ENCODE data around the gene DAZ3. TPM values are rescaled to one million over a fixed set of nuclear protein-coding genes. Genes with fewer than 3 reads are reported as not detected.
"Not testable (repeated sequence)": the region's sequence is repeated elsewhere in the genome, so short reads cannot be mapped to it uniquely, and the experiment has no call there.

The DAZ3 gene, protein sequence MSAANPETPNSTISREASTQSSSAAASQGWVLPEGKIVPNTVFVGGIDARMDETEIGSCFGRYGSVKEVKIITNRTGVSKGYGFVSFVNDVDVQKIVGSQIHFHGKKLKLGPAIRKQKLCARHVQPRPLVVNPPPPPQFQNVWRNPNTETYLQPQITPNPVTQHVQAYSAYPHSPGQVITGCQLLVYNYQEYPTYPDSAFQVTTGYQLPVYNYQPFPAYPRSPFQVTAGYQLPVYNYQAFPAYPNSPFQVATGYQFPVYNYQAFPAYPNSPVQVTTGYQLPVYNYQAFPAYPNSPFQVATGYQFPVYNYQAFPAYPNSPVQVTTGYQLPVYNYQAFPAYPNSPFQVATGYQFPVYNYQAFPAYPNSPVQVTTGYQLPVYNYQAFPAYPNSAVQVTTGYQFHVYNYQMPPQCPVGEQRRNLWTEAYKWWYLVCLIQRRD
- total RNA-seq (2014; rRNA removed) (not detected in 2 replicates), Bru-seq, nascent RNA (not detected), BruChase-seq, experiment 1, labeled RNA remaining after a 6-hour chase (not detected), BruChase-seq, experiment 2, labeled RNA remaining after a 2-hour chase (not detected)
- long read RNA-seq, result 0 reads

DNA sequence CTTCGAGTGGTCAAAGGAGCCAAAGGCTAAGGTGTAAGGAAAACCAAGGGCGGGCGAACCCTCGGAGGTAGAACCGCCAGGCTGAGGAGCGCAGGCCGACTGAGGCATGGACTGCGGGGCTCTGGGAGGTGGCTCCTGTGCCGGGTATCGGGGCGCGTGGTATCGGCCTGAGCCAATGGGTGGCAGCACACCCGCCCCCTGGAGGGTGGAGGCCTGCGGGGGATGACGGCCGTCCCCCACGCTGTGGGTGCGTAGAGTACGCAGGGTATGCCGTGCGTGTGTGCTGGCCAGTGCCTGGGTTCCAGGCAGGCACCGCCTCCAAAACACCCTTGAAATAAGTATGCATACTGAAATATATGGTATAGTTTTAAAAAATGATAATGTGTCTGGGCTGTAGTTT lies at the start of gene DAZ3:
DAZ3 (minus strand) TSS at position 101 of the 400 bp plus-strand sequence. CDS start 208 bp downstream, outside the sequence.
- H3K27ac ChIP-seq (ENCODE audit: low read length); DNase-seq; H3K9me3 ChIP-seq (ENCODE audit: low read length); POLR2A ChIA-PET (ENCODE audit: unreplicated experiment); H4K20me1 ChIP-seq (ENCODE audit: low read length); H3K4me2 ChIP-seq (ENCODE audit: low read length); H3K36me3 ChIP-seq (ENCODE audit: low read depth, low read length); H3F3A ChIP-seq (ENCODE audit: low read length, unreplicated experiment); BruUV-seq (replicated peaks); H3K9ac ChIP-seq (ENCODE audit: low read length); intact Hi-C loops (cut with micrococcal nuclease); ATAC-seq; H3K4me1 ChIP-seq (ENCODE audit: insufficient read depth, low read length); H3K9me2 ChIP-seq (replicated peaks; ENCODE audit: low read length); H3K79me2 ChIP-seq (ENCODE audit: low read length); H2AFZ ChIP-seq (ENCODE audit: low read length); H3K27me3 ChIP-seq (ENCODE audit: low read length); H3K4me3 ChIP-seq (ENCODE audit: low read length); CTCF ChIA-PET: not testable (repeated sequence)

DNA sequence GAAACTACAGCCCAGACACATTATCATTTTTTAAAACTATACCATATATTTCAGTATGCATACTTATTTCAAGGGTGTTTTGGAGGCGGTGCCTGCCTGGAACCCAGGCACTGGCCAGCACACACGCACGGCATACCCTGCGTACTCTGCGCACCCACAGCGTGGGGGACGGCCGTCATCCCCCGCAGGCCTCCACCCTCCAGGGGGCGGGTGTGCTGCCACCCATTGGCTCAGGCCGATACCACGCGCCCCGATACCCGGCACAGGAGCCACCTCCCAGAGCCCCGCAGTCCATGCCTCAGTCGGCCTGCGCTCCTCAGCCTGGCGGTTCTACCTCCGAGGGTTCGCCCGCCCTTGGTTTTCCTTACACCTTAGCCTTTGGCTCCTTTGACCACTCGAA lies 20.4 kb upstream of the DAZ3 start, which contains the start of gene DAZ4:
DAZ4 (plus strand) TSS at position 301 of the 400 bp plus-strand sequence. CDS start 208 bp downstream, outside the sequence.
- H3K9me2 ChIP-seq (replicated peaks; ENCODE audit: low read length); H3K79me2 ChIP-seq (ENCODE audit: low read length); CTCF ChIA-PET; H4K20me1 ChIP-seq (ENCODE audit: low read length); H3K4me3 ChIP-seq (ENCODE audit: low read length); H3K4me2 ChIP-seq (ENCODE audit: low read length); H3K36me3 ChIP-seq (ENCODE audit: low read depth, low read length); H3K4me1 ChIP-seq (ENCODE audit: insufficient read depth, low read length); intact Hi-C loops (cut with micrococcal nuclease); H2AFZ ChIP-seq (ENCODE audit: low read length); ATAC-seq; POLR2A ChIA-PET (ENCODE audit: unreplicated experiment); H3K27me3 ChIP-seq (ENCODE audit: low read length); H3K27ac ChIP-seq (ENCODE audit: low read length); BruUV-seq (replicated peaks); H3F3A ChIP-seq (ENCODE audit: low read length, unreplicated experiment); H3K9ac ChIP-seq (ENCODE audit: low read length); H3K9me3 ChIP-seq (ENCODE audit: low read length); DNase-seq: not testable (repeated sequence)

DNA sequence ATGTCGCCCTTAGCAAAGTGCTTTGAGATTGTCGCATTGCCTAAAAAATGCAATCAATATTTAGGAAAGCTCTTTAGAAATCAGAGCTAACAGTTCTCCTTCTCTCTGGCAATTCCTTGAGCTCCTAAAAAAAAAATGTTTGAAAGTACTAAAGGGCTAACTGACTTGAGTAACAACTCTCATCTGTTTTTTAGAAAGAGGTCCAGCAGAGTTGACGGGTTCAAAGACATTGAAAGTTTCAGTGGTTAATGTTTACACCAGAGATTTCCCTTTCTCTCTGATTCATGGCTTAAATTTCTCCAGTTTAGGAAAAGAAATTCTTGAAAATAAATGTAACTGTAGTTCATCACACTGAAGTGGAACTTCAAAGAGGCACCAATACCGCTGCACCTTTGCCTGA lies 11.9 kb upstream of the DAZ3 start:
- H3K27me3 ChIP-seq (ENCODE audit: low read length); intact Hi-C loops (cut with micrococcal nuclease); H3K79me2 ChIP-seq (ENCODE audit: low read length); H3K4me1 ChIP-seq (ENCODE audit: insufficient read depth, low read length); H2AFZ ChIP-seq (ENCODE audit: low read length); CTCF ChIA-PET; H3K9ac ChIP-seq (ENCODE audit: low read length); DNase-seq; H4K20me1 ChIP-seq (ENCODE audit: low read length); ATAC-seq; H3K27ac ChIP-seq (ENCODE audit: low read length); H3K9me2 ChIP-seq (replicated peaks; ENCODE audit: low read length); H3K4me2 ChIP-seq (ENCODE audit: low read length); H3K36me3 ChIP-seq (ENCODE audit: low read depth, low read length); BruUV-seq (replicated peaks); H3K4me3 ChIP-seq (ENCODE audit: low read length); H3K9me3 ChIP-seq (ENCODE audit: low read length); POLR2A ChIA-PET (ENCODE audit: unreplicated experiment); H3F3A ChIP-seq (ENCODE audit: low read length, unreplicated experiment): not testable (repeated sequence)

DNA sequence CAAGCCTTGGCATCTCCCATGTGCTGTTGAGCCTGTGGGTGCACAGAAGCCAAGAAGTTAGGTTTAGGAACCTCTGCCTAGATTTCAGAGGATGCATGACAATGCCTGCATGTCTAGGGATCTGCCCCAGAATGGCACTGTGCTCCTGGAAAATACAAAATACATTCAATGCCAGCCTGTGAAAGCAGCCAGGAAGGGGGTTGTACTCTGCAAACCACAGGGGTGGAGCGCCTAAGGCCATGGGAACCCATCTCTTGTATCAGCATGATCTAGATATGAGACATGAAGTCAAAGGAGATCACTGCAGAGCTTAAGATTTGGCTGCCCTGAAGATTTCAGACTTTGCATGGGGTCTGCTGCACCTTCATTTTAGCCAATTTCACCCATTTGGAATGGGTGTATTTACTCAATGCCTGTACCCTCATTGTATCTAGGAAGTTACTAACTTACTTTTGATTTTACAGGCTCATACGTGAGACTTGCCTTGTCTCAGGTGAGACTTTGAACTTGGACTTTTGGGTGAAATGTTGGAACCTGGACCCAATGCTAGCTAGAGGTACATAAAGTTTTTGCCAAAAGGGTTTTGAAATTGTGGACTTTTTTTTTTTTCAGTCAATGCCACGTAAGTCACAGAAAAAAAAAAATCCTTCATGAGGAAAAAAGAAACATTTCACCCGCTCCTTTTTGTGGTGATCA lies 11.1 kb upstream of the DAZ3 start:
- H3K4me2 ChIP-seq (ENCODE audit: low read length); H3K9me2 ChIP-seq (replicated peaks; ENCODE audit: low read length); ATAC-seq; H3K27me3 ChIP-seq (ENCODE audit: low read length); H3K9me3 ChIP-seq (ENCODE audit: low read length); H3K9ac ChIP-seq (ENCODE audit: low read length); H3K4me1 ChIP-seq (ENCODE audit: insufficient read depth, low read length); H3K4me3 ChIP-seq (ENCODE audit: low read length); BruUV-seq (replicated peaks); H3K36me3 ChIP-seq (ENCODE audit: low read depth, low read length); CTCF ChIA-PET; H3K79me2 ChIP-seq (ENCODE audit: low read length); DNase-seq; intact Hi-C loops (cut with micrococcal nuclease); H2AFZ ChIP-seq (ENCODE audit: low read length); H4K20me1 ChIP-seq (ENCODE audit: low read length); H3F3A ChIP-seq (ENCODE audit: low read length, unreplicated experiment); POLR2A ChIA-PET (ENCODE audit: unreplicated experiment); H3K27ac ChIP-seq (ENCODE audit: low read length): not testable (repeated sequence)

DNA sequence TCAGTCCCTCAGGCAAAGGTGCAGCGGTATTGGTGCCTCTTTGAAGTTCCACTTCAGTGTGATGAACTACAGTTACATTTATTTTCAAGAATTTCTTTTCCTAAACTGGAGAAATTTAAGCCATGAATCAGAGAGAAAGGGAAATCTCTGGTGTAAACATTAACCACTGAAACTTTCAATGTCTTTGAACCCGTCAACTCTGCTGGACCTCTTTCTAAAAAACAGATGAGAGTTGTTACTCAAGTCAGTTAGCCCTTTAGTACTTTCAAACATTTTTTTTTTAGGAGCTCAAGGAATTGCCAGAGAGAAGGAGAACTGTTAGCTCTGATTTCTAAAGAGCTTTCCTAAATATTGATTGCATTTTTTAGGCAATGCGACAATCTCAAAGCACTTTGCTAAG lies 8.6 kb upstream of the DAZ3 start:
- H3K4me1 ChIP-seq (ENCODE audit: insufficient read depth, low read length); POLR2A ChIA-PET (ENCODE audit: unreplicated experiment); H4K20me1 ChIP-seq (ENCODE audit: low read length); H3K79me2 ChIP-seq (ENCODE audit: low read length); H3K4me2 ChIP-seq (ENCODE audit: low read length); BruUV-seq (replicated peaks); H2AFZ ChIP-seq (ENCODE audit: low read length); H3F3A ChIP-seq (ENCODE audit: low read length, unreplicated experiment); H3K36me3 ChIP-seq (ENCODE audit: low read depth, low read length); H3K9me3 ChIP-seq (ENCODE audit: low read length); CTCF ChIA-PET; H3K9me2 ChIP-seq (replicated peaks; ENCODE audit: low read length); H3K27ac ChIP-seq (ENCODE audit: low read length); H3K4me3 ChIP-seq (ENCODE audit: low read length); intact Hi-C loops (cut with micrococcal nuclease); DNase-seq; H3K9ac ChIP-seq (ENCODE audit: low read length); ATAC-seq; H3K27me3 ChIP-seq (ENCODE audit: low read length): not testable (repeated sequence)
